Hepatocyte (in vitro differentiated cells): Measurements from ENCODE around the gene GPR82.

ENCODE experiments used
- EZH2 ChIP-seq: fragments of 200-600 bp; sonication (generic); IDR thresholded peaks from 2 replicates; pipeline ENCODE4 v1.6.1; 2016; ENCODE audit warnings: antibody characterized with exemption, mild to moderate bottlenecking, borderline replicate concordance
- TF ChIP-seq, protein P1 (sequence below): fragments of 200-600 bp; sonication (generic); IDR thresholded peaks from 2 replicates; pipeline ENCODE4 v1.5.1; 2016; ENCODE audit warnings: antibody characterized with exemption, mild to moderate bottlenecking; ENCODE audit not compliant: poor library complexity

DNA sequence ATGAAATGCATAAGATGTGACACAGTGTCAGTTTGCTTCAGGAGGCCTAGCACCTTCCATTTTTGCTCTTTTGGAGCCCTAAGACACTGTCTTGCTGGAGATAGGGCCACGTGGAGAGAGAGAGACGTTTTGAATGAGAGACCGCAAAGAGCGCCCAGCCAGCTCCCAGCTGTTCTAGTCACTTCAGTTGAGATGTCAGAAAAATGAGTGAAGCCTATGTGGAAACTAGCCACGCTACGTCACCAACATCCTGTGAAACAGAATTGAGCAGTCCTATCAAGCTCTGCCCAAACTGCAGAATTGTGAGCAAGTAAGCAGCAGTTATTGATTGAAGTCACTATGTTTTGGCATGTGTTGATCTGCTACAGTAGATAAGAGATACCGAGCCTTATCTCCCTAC lies 13.1 kb downstream of the GPR82 start:
- TF ChIP-seq EZH2 = no peak
- TF ChIP-seq, protein P1, sequence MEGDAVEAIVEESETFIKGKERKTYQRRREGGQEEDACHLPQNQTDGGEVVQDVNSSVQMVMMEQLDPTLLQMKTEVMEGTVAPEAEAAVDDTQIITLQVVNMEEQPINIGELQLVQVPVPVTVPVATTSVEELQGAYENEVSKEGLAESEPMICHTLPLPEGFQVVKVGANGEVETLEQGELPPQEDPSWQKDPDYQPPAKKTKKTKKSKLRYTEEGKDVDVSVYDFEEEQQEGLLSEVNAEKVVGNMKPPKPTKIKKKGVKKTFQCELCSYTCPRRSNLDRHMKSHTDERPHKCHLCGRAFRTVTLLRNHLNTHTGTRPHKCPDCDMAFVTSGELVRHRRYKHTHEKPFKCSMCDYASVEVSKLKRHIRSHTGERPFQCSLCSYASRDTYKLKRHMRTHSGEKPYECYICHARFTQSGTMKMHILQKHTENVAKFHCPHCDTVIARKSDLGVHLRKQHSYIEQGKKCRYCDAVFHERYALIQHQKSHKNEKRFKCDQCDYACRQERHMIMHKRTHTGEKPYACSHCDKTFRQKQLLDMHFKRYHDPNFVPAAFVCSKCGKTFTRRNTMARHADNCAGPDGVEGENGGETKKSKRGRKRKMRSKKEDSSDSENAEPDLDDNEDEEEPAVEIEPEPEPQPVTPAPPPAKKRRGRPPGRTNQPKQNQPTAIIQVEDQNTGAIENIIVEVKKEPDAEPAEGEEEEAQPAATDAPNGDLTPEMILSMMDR = no peak
